Fibroblast of mammary gland (primary cell): ENCODE data around the gene PCSK9.
"Not testable (repeated sequence)": the region's sequence is repeated elsewhere in the genome, so short reads cannot be mapped to it uniquely, and the experiment has no call there.

Experiments used
- DNase-seq: peaks from one replicate; pipeline ENCODE4 v3.0.0-alpha.2; 2010; ENCODE audit warnings: low read depth
- H3K4me3 ChIP-seq: 2 replicates; pipeline ENCODE4 v1.5.1; 2011; ENCODE audit warnings: low read depth, mild to moderate bottlenecking, low read length, moderate library complexity; ENCODE audit not compliant: control insufficient read depth
- TF ChIP-seq, protein P1 (sequence below): conservative IDR thresholded peaks from 2 replicates; pipeline ENCODE4 v1.5.1; 2011; ENCODE audit warnings: low read depth, low read length, inconsistent platforms; ENCODE audit not compliant: control insufficient read depth, insufficient read depth

PCSK9 gene

GRCh38 chr1:55087439-55087838, 48.1 kb downstream of the PCSK9 start:
- DNase-seq, result no peak
- TF ChIP-seq, protein P1, sequence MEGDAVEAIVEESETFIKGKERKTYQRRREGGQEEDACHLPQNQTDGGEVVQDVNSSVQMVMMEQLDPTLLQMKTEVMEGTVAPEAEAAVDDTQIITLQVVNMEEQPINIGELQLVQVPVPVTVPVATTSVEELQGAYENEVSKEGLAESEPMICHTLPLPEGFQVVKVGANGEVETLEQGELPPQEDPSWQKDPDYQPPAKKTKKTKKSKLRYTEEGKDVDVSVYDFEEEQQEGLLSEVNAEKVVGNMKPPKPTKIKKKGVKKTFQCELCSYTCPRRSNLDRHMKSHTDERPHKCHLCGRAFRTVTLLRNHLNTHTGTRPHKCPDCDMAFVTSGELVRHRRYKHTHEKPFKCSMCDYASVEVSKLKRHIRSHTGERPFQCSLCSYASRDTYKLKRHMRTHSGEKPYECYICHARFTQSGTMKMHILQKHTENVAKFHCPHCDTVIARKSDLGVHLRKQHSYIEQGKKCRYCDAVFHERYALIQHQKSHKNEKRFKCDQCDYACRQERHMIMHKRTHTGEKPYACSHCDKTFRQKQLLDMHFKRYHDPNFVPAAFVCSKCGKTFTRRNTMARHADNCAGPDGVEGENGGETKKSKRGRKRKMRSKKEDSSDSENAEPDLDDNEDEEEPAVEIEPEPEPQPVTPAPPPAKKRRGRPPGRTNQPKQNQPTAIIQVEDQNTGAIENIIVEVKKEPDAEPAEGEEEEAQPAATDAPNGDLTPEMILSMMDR, result no peak
- H3K4me3 ChIP-seq, result no peak overlapping the region

DNA sequence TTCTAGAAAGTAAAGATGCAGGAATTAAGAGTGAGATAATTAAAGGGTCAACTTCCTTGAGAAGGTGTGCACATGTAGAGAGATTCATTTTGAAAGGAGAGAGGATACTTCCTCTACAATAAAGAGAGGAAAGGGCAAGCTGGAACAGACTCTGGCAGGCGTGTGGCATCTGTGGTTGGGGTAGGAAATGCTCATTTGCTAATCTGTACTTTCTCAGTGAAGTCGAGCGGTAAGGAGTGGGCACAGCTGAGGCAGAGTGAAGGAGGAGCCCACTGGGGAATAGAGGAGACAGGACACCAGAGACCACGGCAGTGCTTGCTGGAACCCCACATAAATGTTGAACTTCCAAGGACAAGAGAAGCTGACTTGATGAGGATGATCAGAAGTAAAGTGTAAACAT, 49.1 kb downstream of the PCSK9 start:
- TF ChIP-seq, protein P1, result no peak
- DNase-seq, result no peak
- no peak overlapping the region for H3K4me3 ChIP-seq

DNA sequence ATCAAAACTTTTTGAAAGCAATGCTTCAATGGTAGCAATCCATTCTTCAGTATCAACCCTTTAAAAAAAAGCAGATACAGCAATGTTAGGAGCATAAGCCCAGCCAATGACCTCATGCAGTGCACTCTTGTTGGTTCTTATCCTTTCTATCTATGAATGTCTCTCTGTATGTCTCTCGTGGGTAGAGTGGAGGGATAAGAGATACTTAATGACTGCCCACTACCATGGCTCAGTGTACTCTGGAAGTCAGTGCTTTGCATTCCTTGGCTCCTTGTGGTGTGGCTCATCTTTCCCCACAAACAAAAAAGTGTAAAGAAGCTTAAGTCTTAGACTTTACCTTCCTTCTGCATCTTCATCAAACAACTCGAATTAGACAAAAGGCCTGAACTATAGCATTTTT, 50.3 kb downstream of the PCSK9 start:
- H3K4me3 ChIP-seq, result no peak overlapping the region
- no peak for DNase-seq
- TF ChIP-seq, protein P1, result no peak

GRCh38 chr1:55092475-55092874, 53.1 kb downstream of the PCSK9 start:
- DNase-seq, result no peak
- no peak overlapping the region for H3K4me3 ChIP-seq
- TF ChIP-seq, protein P1, result no peak

DNA sequence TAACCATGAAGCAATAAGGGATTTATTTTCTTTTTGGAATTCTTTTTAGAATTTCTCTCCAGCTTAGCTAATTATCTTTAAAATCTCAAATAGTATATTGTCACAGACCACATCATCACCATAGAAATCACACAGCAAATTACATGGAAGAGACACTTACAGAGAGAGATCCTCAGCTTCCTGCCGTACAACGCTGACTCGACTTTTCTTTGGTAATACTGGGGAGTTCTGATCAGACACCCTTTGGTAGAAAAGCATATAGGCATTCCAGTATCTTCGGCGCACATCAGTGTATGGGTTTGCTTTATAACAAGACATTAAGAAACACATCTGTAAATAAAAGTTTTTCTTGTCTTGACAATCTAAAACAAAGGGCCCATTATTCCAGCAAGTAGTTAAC, 55.7 kb downstream of the PCSK9 start:
- H3K4me3 ChIP-seq, result no peak overlapping the region
- TF ChIP-seq, protein P1, result no peak
- DNase-seq, result no peak

DNA sequence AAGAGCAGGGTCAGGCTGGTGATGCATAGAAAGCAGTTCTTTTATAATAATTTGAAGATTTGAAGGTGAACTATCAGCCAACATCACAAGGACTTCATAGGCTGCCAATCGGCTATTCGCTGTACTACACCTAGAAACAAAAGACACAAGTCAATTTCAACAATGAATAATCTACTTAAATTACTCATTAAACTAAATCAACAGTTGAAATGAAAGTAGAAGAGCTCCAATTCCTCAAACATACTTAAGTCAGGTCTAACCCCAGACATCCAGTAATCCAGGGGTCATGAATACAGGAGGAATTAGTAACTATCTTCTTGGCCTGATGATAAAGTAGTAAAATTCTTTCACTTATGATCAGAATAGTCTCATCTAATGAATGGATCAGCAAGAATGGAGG, 64.5 kb downstream of the PCSK9 start:
- DNase-seq, result no peak
- no peak overlapping the region for H3K4me3 ChIP-seq
- TF ChIP-seq, protein P1, result no peak

DNA sequence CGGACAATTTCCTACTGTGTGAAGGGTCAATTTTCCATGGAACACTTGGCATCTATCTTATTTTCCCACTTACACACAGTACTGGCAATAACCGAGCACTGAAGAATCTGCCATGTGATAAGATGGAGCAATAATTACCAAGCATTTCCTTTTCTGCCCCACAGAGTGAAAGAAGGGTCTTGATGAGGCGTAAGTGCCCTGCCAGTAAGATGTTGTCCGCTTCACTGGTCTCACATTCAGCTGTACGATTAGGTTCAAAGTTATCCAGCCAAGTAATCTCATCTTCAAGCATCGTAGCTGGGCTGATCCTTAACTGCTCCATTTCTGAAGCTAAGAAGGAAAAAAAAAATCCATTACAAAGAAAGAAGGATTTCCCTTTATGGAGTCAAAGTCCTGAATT, 67.8 kb downstream of the PCSK9 start:
- H3K4me3 ChIP-seq, result no peak overlapping the region
- DNase-seq, result no peak
- TF ChIP-seq, protein P1, result no peak

DNA sequence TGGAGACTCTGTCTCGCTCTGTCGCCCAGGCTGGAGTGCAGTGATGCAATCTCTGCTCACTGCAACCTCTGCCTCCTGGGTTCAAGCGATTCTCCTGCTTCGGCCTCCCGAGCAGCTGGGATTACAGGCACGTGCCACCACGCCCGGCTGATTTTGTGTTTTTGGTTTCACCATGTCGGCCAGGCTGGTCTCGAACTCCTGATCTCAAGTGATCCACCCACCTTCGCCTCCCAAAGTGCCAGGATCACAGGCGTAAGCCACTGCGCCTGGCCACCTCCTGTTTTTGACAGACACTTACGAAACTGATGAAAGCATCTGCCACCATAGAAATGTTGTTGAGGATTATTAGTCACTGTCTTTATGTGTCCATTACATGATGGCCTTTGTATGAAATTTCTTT, 69.7 kb downstream of the PCSK9 start:
- DNase-seq, H3K4me3 ChIP-seq: not testable (repeated sequence)
